Omental fat pad (tissue), 4 donors: ENCODE measurements around the gene FAM81A. TPM values are rescaled to one million over a fixed set of nuclear protein-coding genes. Genes with fewer than 3 reads are reported as not detected.

ENCODE experiments used
- ATAC-seq: fragments of 150-250 bp; one replicate; pipeline ENCODE4 v1.9.1; 2016; ENCODE audit warnings: mild to moderate bottlenecking, moderate library complexity; ENCODE audit not compliant: low FRiP score
- DNase-seq: peaks from one replicate; pipeline ENCODE4 v3.0.0-alpha.2; 2019; ENCODE audit warnings: low spot score
- CTCF ChIP-seq, 3 donors: fragments of 450-650 bp; IDR thresholded peaks; one replicate each; pipeline ENCODE4 v1.5.1; 2016 to 2017; ENCODE audit warnings: antibody characterized with exemption in 3 of 3, mild to moderate bottlenecking in 3 of 3, moderate library complexity in 2 of 3
- small RNA-seq: library from RNA; depleted of rRNA; stranded (forward); fragments of <200 nt; gene quantifications from one replicate; pipeline ENCODE3, GENCODE V24; 2016
- total RNA-seq, 4 donors: library from RNA; depleted of rRNA; stranded (reverse); fragments of >200 nt; gene quantifications; one replicate each; pipeline ENCODE4 v1.1.0, GENCODE V29; 2016

Gene FAM81A
- total RNA-seq, 4 donors from 2014 or later, result 0.38 to 0.93 (median 0.72) TPM; not detected in 1

GRCh38 chr15:59562448-59563186, 124.6 kb downstream of the FAM81A start:
- no peak for TF ChIP-seq CTCF (IDR thresholded peaks at IDR 0.05)
- no peak for ATAC-seq

GRCh38 chr15:59565299-59565698, 127.3 kb downstream of the FAM81A start:
- DNase-seq (no peak), ATAC-seq (no peak)
- TF ChIP-seq CTCF (IDR thresholded peaks at IDR 0.05), result no peak

More at GRCh38 chr15:59562448-59563186, 124.6 kb downstream of the FAM81A start:
- no peak for DNase-seq

- DNase-seq (no peak), ATAC-seq (no peak)
- no peak for TF ChIP-seq CTCF (IDR thresholded peaks at IDR 0.05)
These were observed 129.3 kb downstream of the FAM81A start for GRCh38 chr15:59567324-59567723.

- no peak for TF ChIP-seq CTCF (IDR thresholded peaks at IDR 0.05)
- ATAC-seq, result no peak
These were observed 131.5 kb downstream of the FAM81A start for GRCh38 chr15:59569477-59569876.

GRCh38 chr15:59570315-59570714, 132.3 kb downstream of the FAM81A start:
- no peak for DNase-seq
- TF ChIP-seq CTCF (IDR thresholded peaks at IDR 0.05), result no peak
- no peak for ATAC-seq

More at GRCh38 chr15:59569477-59569876, 131.5 kb downstream of the FAM81A start:
- DNase-seq, result no peak

- DNase-seq (no peak), ATAC-seq (no peak)
- TF ChIP-seq CTCF (IDR thresholded peaks at IDR 0.05), result no peak
These were observed 133.6 kb downstream of the FAM81A start for GRCh38 chr15:59571606-59572005.

Small RNA genes within 50 kb of the gene (small RNA-seq; reads per million reads assigned to genes)
- not detected for gene RF00019

Other genes with a start within 250 kb of the FAM81A start
- gene LDHAL6B, start 231.3 kb upstream of the FAM81A start, total RNA-seq, result not detected
- gene MYO1E, start 65.3 kb upstream of the FAM81A start, total RNA-seq, result 100 to 1,000 TPM in 1 of 4 donors, 10 to 100 TPM in 3; 35.7 to 193 (median 68.0) TPM
- not detected for gene GCNT3, start 173.6 kb downstream of the FAM81A start, total RNA-seq
- 10 to 100 TPM; 22.4 to 38.6 (median 28.7) TPM for gene GTF2A2, start 219.3 kb downstream of the FAM81A start, total RNA-seq